ENCODE data around the gene MYO7B. TPM values are rescaled to one million over a fixed set of nuclear protein-coding genes. Genes with fewer than 3 reads are reported as not detected.

MYO7B gene
- total RNA-seq, 1 experiment from 2014 or later, result not detected

GRCh38 chr2:127646487-127647241 lies 111.2 kb downstream of the MYO7B start:
- in situ Hi-C loops (cut with HindIII; ENCODE audit: low pct_unique_long_range_greater_than_20kb, low sequenced_read_pairs), result no loop called here
- no peak for DNase-seq (ENCODE audit: low read depth)

- DNase-seq (ENCODE audit: low read depth), result no peak
- in situ Hi-C loops (cut with HindIII; ENCODE audit: low pct_unique_long_range_greater_than_20kb, low sequenced_read_pairs), result no loop called here
These were observed 112.0 kb downstream of the MYO7B start for GRCh38 chr2:127647242-127648190.

GRCh38 chr2:127648321-127648720 lies 112.8 kb downstream of the MYO7B start:
- in situ Hi-C loops (cut with HindIII; ENCODE audit: low pct_unique_long_range_greater_than_20kb, low sequenced_read_pairs), result no loop called here
- DNase-seq (ENCODE audit: low read depth), result no peak

GRCh38 chr2:127649100-127649611 lies 113.7 kb downstream of the MYO7B start:
- DNase-seq (ENCODE audit: low read depth), result no peak
- in situ Hi-C loops (cut with HindIII; ENCODE audit: low pct_unique_long_range_greater_than_20kb, low sequenced_read_pairs), result no loop called here

GRCh38 chr2:127649684-127650040 lies 114.2 kb downstream of the MYO7B start:
- peak; percentile 58 for DNase-seq (ENCODE audit: low read depth)
- in situ Hi-C loops (cut with HindIII; ENCODE audit: low pct_unique_long_range_greater_than_20kb, low sequenced_read_pairs), result no loop called here

GRCh38 chr2:127650041-127650784 lies 114.7 kb downstream of the MYO7B start:
- in situ Hi-C loops (cut with HindIII; ENCODE audit: low pct_unique_long_range_greater_than_20kb, low sequenced_read_pairs), result no loop called here
- DNase-seq (ENCODE audit: low read depth), result no peak

- no peak for DNase-seq (ENCODE audit: low read depth)
- in situ Hi-C loops (cut with HindIII; ENCODE audit: low pct_unique_long_range_greater_than_20kb, low sequenced_read_pairs), result no loop called here
These were observed 115.4 kb downstream of the MYO7B start for GRCh38 chr2:127650785-127651380.

- in situ Hi-C loops (cut with HindIII; ENCODE audit: low pct_unique_long_range_greater_than_20kb, low sequenced_read_pairs), result no loop called here
- no peak for DNase-seq (ENCODE audit: low read depth)
These were observed 115.9 kb downstream of the MYO7B start for GRCh38 chr2:127651381-127651809.

- no peak for DNase-seq (ENCODE audit: low read depth)
- in situ Hi-C loops (cut with HindIII; ENCODE audit: low pct_unique_long_range_greater_than_20kb, low sequenced_read_pairs), result no loop called here
These were observed 116.6 kb downstream of the MYO7B start for GRCh38 chr2:127651971-127652550.

- in situ Hi-C loops (cut with HindIII; ENCODE audit: low pct_unique_long_range_greater_than_20kb, low sequenced_read_pairs), result no loop called here
- no peak for DNase-seq (ENCODE audit: low read depth)
These were observed 117.4 kb downstream of the MYO7B start for GRCh38 chr2:127652786-127653357.

GRCh38 chr2:127653421-127654083 lies 118.1 kb downstream of the MYO7B start:
- DNase-seq (ENCODE audit: low read depth), result no peak
- in situ Hi-C loops (cut with HindIII; ENCODE audit: low pct_unique_long_range_greater_than_20kb, low sequenced_read_pairs), result no loop called here

- in situ Hi-C loops (cut with HindIII; ENCODE audit: low pct_unique_long_range_greater_than_20kb, low sequenced_read_pairs), result no loop called here
- DNase-seq (ENCODE audit: low read depth), result no peak
These were observed 118.8 kb downstream of the MYO7B start for GRCh38 chr2:127654084-127654837.

- in situ Hi-C loops (cut with HindIII; ENCODE audit: low pct_unique_long_range_greater_than_20kb, low sequenced_read_pairs), result no loop called here
- no peak for DNase-seq (ENCODE audit: low read depth)
These were observed 119.3 kb downstream of the MYO7B start for GRCh38 chr2:127654838-127655175.

- in situ Hi-C loops (cut with HindIII; ENCODE audit: low pct_unique_long_range_greater_than_20kb, low sequenced_read_pairs), result no loop called here
These were observed 120.0 kb downstream of the MYO7B start for GRCh38 chr2:127655209-127656073.

GRCh38 chr2:127656569-127657231 lies 121.2 kb downstream of the MYO7B start:
- in situ Hi-C loops (cut with HindIII; ENCODE audit: low pct_unique_long_range_greater_than_20kb, low sequenced_read_pairs), result no loop called here
- DNase-seq (ENCODE audit: low read depth), result no peak

More at GRCh38 chr2:127655209-127656073, 120.0 kb downstream of the MYO7B start:
- DNase-seq (ENCODE audit: low read depth), result no peak
